ENCODE results near the gene ATP13A5. TPM values are rescaled to one million over a fixed set of nuclear protein-coding genes. Genes with fewer than 3 reads are reported as not detected.

ATP13A5 gene
- total and polyA plus RNA-seq, 2 experiments from 2014 or later, result not detected

- no peak for TF ChIP-seq ETS1 (IDR thresholded peaks at IDR 0.05)
- TF ChIP-seq CREB1 (CRISPR knock-in tag; IDR thresholded peaks at IDR 0.05; ENCODE audit: low read depth), result no peak
- TF ChIP-seq POLR2AphosphoS5 (IDR thresholded peaks at IDR 0.05; ENCODE audit: low read depth), result no peak
- TF ChIP-seq CTCF (conservative IDR thresholded peaks at IDR 0.05; ENCODE audit: low read depth in 2 of 2), result no peak
- TF ChIP-seq ZNF114 (CRISPR knock-in tag; IDR thresholded peaks at IDR 0.05), result no peak
- TF ChIP-seq ZNF331 (CRISPR knock-in tag; IDR thresholded peaks at IDR 0.05; ENCODE audit: low read depth), result no peak
- no peak for TF ChIP-seq JUNB (IDR thresholded peaks at IDR 0.05; ENCODE audit: unreplicated experiment)
- TF ChIP-seq NANOG (IDR thresholded peaks at IDR 0.05; ENCODE audit: borderline replicate concordance), result no peak
- TF ChIP-seq STAT1 (IDR thresholded peaks at IDR 0.05; ENCODE audit: unreplicated experiment), result no peak
Observed at GRCh38 chr3:193270451-193270850, 108.1 kb downstream of the ATP13A5 start (continued).

GRCh38 chr3:193269343-193270028 lies 109.1 kb downstream of the ATP13A5 start:
- Mint-ChIP-seq H3K4me3 (no peak overlapping the region), H3K27ac (no peak overlapping the region), H3K27me3 (ENCODE audit: insufficient read depth, low read depth, poor library complexity) (peaks cover 6% of the 10 kb centered on the region), H3K9me3 (no peaks in the 10 kb centered on the region; the same call in 2 of the 3 replicates), H3K36me3 (ENCODE audit: low read depth) (no peaks in the 10 kb centered on the region; the same call in 2 of the 3 replicates), H3K4me1 (peaks cover 2% of the 10 kb centered on the region; the same call in 2 of the 3 replicates)
- H2AFZ ChIP-seq, result no peak overlapping the region
- no peak for TF ChIP-seq CTCF (conservative IDR thresholded peaks at IDR 0.05; ENCODE audit: low read depth in 2 of 2)
- no peaks in the 10 kb centered on the region for H3K27me3 ChIP-seq (ENCODE audit: insufficient read depth)
- H3K9me2 ChIP-seq (ENCODE audit: insufficient read depth), result 0 out of 2 replicates have a peak, but pooled peaks cover 5% of the 10 kb centered on the region
- ATAC-seq (no peak), DNase-seq (ENCODE audit: low spot score) (no peak)
- H3K4me1 ChIP-seq (ENCODE audit: insufficient read depth), result no peaks in the 10 kb centered on the region
- H3K4me2 ChIP-seq, result no peak overlapping the region
- H3K36me3 ChIP-seq (ENCODE audit: insufficient read depth), result no peaks in the 10 kb centered on the region
- no peak overlapping the region for H3K4me3 ChIP-seq
- H3F3A ChIP-seq (replicated peaks; ENCODE audit: low read depth), result no peaks in the 10 kb centered on the region
- no peaks in the 10 kb centered on the region for H4K20me1 ChIP-seq (replicated peaks; ENCODE audit: insufficient read depth)
- no peak overlapping the region for H3K27ac ChIP-seq (ENCODE audit: low read depth)
- no peaks in the 10 kb centered on the region for H3K79me2 ChIP-seq (replicated peaks; ENCODE audit: insufficient read depth)
